Right renal pelvis (tissue), 4 donors: ENCODE data around the gene AP1M1. TPM values are rescaled to one million over a fixed set of nuclear protein-coding genes. Genes with fewer than 3 reads are reported as not detected.
A peak's percentile ranks its signal among the peaks of the same experiment; 100 is the strongest.

Experiments
- DNase-seq, 4 donors: peaks; one replicate each; pipeline ENCODE4 v3.0.0-alpha.2; 2013; ENCODE audit warnings: low read depth in 4 of 4, low spot score in 3 of 4, missing footprints in 1 of 4
- polyA plus RNA-seq, 4 donors: library from polyadenylated mRNA; unstranded; fragments of 120-200 nt; gene quantifications; one replicate each; pipeline ENCODE4 v1.2.1, GENCODE V29; 2013; ENCODE audit not compliant: insufficient read length in 4 of 4

The AP1M1 gene
- polyA plus RNA-seq, 4 donors = 55.5 to 68.6 (median 59.8) TPM

DNA sequence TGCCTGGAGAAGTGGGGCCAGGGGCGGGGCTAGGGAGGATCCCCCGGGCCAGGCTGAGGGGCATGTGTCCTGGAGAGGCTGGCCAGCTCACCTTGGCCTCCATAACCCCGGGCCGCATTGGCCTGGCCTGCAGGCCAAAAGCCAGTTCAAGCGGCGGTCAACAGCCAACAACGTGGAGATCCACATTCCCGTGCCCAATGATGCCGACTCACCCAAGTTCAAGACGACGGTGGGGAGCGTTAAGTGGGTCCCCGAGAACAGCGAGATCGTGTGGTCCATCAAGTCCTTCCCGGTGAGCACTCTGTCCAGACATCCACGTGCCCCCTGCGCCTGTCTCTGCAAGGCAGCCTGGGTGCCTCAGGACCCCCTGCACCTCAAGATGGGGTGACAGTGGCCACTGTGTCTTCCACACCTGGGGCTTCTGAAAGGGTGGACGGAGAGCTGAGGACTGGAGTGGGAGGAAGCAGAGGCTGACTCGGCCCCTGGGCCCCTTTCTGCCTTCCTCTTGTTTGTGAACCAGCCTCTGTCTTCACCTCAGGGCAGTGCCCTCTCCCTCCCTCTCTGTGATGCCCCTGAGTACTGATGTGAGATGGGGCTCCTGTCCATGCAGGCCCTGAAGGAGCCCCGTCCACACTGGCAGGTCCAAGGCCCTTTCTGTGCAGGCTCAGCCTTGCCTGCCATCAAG, 31.1 kb downstream of the AP1M1 start:
- DNase-seq = no peak

DNA sequence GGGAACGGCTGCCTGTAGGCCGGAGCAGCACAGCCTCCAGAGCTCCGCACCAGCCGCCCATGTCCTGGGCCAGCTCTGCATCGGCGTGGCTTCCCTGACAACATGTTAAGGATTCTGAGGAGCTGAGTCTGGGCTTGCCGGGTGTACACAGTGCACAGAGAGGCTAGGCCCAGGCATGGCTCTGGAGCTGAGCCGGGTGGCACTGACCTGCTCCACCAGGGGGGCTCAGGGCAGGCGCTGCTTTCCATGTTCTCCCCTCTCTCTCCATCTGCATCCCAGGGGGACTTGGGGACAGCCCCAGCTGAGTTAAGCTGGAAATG, 31.6 kb downstream of the AP1M1 start:
- DNase-seq = no peak

DNA sequence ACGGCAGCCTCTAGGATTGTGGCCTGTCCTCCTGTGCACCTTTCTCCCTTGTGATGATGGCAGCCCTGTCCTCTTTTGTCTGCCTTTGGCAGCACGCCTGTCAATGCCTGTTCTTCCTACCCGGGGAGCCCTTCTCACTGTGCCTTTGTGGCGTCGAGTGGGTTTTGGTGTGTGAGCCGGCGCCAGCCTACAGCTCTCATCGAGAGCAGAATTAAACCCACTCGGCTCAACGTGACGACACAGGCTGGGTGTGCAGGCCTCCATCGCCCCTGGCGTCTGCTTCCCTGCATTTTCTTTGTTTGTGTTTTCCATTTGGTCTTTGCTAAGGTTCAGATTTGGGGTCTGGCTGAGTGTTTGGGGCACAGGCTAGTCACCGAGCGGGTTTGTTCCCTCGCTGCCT, 34.4 kb downstream of the AP1M1 start:
- DNase-seq = no peak

DNA sequence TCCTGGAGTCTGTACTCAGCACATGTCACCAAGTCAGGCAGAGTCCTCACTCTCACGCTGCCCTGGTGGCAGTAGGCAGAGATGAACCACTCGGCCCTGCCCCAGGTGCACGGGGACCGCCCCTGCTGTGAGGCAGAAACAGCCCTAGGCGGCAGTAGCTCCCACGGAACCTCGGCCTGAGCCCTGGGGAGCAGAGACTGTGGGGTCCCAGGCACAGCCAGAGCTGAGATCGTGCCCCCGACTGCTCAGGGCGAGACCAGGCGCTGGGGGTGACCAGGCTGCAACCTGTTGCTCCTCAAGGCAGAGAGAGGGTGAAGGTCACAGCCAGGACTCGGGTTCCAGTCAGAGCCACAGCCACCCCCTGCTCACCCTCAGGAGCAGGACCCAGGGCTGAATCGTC, 34.9 kb downstream of the AP1M1 start:
- no peak for DNase-seq

DNA sequence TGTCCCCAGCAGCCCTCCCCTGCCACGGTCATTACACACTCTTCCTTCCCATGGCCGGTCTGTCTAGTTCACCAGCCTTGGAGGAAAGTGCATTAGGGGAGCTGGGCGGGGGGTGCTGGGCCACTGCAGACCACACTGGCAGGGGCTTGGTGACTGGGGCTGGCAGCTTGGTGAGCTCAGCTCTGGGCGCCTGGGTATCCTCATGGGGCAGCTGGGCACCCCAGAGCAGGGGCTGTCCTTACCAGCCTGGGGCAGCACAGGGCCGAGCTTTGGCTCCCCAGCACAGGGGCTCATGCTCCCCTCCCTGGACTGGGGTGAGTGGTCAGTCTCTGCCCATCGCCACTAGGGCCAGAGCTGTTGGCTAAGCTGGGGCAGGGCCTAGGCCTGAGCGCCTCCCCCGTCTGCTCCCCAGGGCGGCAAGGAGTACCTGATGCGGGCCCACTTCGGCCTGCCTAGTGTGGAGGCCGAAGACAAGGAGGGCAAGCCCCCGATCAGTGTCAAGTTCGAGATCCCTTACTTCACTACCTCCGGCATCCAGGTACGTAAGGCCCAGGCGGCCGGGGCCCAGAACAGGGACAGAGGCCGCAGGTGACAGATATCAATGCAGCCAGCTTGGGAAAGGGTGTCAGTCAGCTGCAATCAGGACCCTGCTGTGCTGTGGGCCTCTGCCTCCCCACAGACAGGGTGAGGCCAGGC, 35.5 kb downstream of the AP1M1 start:
- no peak for DNase-seq

DNA sequence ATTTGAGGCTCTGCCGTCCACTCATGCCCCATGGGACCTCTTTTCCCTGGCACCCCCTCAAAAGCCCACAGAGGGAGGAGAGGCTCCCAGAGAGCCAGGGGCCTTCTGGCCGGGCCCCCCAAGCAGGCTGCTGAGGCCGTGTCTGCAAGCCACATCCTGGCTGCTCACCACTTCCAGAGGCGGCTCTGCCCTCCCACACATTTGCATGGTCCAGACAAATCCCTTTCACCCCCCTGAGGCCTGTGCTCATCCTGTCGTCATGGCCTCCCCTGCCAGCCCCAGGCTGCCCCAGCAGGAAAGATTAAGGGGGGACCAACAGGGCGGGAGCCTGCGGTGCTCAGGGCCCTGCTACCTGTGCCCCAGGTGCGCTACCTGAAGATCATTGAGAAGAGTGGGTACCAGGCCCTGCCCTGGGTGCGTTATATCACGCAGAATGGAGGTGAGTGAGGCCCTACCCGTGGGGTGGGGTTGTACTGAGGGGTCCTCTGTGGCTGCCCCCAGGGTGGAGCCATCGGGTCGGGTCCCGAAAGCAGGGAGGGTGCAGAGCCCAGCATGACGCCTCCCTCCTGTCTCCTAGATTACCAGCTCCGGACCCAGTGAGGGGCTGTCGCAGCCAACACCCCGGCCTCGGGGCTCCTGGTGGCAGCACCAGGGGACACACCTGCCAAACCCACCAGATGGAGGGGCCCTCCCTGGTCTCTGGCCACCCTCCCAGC, 36.3 kb downstream of the AP1M1 start:
- no peak for DNase-seq

DNA sequence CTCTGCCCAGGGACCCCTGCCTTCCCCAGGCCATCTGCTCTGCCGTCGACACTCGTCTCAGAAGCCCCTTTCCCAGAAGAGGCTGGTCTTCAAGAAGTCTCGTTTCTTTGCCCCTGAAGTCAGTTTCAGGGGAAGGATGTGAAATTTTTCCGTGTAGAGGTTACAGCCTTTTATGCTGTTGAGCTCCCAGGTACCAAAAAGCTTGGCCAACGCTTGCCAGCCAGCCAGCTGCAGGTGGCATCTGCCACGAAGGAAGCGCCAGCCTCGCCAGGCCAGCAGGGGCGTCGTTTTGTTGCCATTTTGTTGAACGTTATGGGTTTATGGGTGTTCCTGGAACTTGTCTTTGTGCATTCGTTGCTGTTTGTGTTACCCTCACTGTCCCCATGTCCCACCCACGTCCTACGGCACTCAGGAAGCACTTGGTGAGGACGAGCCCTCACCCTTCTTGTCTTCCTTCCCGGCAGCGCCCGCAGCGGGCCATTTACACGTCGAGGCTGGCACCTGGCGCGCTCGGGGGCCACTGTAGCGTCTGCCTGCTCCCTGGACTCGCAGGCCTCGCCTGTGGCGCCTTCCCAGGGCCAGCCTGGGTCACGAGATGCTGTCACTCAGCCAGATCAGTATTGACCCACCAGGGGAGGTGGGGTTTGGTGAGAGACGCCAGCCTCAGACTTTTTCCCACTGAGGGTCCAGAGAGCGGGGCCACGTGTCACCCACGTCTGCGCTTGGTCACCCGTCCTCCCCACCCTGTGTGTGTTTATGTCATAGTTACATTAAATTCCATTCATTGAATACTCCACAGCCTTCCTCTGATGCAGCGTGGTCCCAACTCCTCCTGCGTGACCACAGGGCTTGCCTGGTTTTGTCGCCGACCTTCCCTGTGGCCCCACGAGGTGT, 37.1 kb downstream of the AP1M1 start:
- DNase-seq = no peak

DNA sequence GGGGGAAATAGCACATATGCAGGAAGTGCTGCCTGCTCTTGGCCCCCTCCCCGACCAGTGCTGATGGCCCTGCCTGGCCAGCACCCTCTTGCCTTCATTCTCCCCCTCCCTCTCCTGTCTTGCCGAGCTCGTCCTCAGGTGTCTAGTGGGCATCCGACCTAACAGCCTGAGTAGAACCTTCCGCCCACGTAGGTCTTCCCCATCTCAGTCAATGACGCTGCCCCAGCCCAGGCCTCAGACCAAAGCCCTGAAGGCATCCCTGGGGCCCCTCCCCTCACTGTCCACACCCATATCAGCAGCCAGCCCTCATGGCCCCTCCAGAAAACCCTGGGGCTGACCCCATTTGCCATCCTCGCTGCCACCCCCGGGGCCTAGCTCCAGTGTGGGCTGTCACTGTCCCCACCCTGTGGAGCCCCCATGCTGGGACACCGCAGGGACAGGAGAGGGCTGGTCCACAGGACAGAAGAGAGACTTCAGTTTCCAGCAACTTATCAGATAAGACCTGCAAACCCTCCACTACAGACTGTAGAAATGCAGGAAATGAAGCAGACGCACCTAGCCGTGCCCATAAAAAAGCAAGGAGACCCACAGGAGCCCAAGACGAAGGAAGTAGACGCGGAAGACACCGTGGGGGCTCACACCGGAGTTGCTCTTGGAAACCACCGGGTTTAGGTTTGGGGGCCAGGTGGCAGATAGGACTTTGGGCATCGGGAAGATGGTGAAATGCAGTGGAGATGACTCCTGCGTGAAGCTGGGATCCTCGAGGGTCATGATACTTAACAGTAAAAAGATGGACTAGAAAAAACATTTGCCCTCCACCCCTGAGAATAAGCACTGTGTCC, 38.3 kb downstream of the AP1M1 start:
- no peak for DNase-seq

DNA sequence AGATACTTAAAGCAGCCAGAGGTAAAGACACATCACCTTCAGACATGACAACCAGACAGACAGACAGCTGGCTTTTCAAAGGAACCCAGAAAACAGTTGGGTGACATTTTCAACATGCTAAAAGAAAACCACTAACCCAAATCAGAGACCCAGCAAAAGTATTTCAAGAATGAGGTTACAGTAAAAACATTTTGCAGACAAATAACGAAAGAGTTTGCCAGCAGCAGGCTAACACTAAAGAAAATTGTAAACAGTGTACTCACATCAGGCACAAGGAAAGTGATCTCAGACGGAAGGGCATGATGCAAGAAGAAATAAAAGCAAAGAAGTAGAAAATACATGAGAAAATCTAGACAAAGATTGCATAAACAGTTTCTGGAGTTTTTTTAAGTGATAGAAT, 46.4 kb downstream of the AP1M1 start:
- no peak for DNase-seq

DNA sequence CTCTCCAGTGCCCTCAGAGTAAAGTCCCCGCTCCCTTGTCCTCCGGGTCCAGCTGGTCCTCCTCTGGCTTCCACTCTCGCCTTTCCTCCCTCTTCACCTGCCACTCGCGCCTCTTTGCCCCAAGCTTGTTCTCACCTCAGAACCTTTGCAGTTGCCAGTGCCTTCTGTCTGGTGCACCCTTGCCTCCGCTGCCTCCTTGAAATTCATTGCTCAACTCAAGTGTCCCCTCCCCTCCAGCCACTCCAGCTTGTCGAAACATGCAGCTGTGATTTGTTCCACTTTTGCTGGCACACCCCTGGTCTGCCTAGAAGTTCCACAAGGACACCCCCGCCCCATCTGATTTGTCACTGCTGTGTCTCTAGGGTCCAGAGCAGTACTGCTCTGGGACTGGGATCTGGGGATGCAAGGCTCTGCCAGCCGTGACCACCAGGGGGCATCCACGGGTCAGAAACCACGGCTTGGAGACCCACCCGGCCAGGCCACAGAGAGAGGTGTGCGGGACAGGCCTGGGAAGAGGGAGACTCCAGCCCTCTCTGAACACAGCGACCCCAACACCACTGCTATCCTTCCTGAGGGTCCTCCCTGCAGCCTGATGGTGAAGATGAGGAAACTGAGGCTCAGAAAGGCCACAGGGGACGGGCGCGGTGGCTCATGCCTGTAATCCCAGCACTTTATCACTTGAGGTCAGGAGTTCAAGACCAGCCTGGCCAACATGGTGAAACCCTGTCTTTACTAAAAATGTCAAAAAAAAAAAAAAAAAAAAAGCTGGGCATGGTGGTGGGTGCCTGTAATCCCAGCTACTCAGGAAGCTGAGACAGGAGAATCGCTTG, 49.9 kb downstream of the AP1M1 start:
- DNase-seq = peak; percentile 49 to 78 (median 62)

DNA sequence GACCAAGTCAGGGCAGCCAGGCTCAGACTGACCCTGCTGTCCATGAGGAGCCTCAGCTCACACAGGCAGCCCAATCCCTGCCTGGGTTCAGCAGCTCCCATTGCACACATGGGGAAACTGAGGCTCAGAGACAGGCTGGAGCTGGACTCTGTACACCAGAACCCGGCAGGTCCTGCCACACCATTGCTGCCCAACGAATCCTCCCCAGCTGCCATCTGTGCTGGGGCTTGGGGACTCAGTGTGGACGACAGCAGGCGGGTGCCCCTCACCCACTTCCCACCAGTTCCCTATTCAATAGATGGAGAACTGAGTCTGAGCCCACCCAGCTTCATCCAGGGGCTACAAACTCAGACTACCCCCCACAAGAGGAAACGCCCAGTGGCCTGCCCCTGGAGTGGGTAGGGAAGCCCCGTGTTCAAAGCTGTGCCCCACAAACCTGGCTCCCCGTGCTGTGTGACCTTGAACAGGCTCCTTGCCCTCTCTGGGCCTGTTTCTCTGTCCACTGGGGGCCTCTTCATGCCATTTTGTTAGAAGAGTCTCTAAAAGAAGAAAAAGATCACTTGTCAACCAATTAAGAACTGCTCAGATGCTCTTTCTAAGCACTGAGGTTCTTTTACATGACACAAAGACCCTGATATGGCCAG, 50.8 kb downstream of the AP1M1 start:
- DNase-seq = no peak

DNA sequence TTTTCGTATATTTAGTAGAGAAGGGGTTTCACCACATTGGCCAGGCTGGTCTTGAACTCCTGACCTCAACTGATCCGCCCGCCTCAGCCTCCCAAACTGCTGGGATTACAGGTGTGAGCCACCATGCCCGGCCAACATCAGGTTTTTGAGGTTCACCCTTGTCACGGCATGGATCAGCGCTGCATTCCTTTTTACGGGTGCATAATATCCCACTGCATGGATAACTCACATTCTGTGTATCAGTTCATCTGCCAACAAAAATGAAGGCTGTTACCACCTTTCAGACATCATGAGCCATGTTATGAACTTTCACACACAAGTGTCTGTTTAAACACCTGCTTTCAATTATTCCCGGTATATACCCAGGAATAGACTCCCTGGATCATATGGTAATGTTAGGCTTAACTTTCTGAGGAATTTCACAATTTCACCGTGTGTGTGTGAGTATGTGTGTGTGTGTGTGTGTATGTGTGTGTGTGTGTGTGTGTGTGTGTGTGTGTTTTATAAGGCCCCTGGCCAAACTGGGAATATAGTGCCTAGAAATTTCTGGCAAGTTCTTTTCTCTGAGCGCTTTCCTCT, 52.2 kb downstream of the AP1M1 start:
- no peak for DNase-seq

DNA sequence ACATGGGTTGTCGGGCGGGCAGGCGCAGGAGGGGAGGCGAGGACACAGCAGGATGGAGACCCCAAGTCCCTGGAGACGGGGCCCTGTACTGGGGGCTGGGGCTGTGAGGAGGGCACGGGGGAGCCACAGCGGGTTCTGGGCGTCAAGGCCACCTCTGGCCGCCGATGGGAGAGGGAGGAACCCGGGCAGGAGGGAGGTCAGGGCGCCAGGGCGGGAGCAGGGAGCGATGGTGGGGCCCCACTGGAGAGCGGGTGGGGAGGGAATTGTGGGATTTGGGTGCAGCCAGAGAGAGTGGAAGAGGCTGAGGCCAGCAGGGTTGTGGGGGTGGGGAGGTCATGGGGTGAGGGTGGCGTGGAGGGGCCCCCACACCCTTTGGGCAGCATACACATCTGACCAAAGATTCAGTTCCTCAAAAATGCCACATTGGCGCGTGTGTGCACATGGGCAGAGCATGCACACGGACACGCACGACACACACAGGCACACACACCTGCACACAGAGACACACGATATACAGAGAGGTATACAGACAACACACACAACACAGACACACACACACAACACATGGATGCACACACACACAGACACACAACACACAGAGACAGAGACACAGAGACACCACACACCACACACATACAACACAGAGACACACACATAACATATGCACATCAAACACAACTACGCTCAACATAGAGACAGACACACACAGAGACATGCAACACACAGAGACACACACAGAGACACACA, 54.9 kb downstream of the AP1M1 start:
- no peak for DNase-seq

DNA sequence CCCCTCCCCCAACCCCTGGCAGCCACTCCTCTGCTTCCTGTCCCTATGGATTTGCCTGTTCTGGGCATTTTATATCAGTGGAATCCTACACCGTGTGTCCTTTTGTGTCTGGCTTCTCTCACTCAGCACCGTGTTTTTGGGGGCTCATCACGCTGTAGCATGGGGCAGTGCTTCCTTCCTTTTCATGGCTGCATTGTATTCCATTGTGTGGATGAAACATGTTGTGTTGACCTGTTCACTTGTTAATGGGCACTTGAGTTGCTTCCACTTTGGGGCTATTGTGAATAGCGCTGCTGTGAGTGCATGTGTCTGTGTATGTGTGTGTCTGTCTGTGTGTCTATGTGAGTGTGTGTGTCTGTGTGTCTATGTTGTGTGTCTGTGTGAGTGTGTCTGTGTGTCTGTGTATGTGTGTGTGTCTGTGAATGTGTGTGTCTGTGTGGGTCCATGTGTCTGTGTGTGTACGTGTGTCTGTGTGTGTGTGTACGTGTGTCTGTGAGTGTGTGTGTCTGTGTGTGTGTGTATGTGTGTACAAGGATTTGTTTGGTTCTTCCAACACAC, 57.2 kb downstream of the AP1M1 start:
- no peak for DNase-seq

DNA sequence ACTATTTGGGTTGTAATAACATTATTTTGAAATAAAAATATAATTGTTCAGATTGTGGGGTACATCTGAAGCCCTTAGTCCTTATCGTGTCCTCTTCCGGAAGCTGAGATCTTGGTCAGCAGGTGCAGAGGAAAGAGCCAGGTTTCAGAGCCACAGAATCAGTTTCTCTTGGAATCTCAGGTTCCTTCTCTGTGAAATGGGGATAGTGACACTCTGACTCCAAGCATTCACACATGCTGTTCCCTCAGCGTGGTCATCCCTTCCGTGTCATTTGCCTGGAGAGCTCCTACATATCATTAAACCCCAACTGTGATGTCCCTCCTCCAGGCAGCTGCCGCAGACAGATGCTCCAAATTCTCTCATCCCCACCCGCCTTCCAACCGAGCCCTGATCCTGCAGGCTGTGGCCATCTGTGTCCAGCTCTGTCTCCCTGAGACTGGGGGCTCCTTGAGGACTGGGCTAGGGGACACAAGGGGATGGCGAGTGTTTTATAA, 59.8 kb downstream of the AP1M1 start:
- no peak for DNase-seq

DNA sequence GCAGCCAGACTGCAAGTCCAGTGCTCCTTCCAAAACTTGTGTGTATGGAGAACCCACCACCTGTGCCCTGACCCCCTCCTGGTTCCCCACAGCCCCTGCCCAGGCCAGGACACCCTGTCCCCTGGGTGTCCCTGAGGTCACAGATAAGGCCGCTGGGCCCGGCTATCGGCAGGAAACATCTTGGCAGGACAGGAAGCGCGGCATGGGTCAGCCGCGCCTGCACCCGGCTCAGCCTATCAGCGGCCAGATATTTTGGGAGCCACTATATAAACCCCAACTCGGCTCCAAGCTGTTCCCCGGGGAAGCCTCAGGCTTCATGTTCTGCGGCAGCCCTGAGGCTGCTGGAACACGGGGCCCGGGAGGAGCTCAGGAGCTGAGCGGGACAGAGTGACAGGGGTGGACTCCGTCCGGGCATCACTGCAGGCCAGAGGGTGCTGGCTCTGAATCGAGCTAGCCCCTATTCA, 60.8 kb downstream of the AP1M1 start:
- peak in 1 of 4 donors; percentile 22 for DNase-seq
